A549 (cell line): ENCODE measurements around the gene TEPSIN. TPM values are rescaled to one million over a fixed set of nuclear protein-coding genes. Genes with fewer than 3 reads are reported as not detected.

Source experiments
- ATAC-seq, 2 experiments: fragments of 200-7000 bp in 1 of 2; fragments of >200 bp in 1 of 2; cut with Nextera tagmentation in 1 of 2; cut with Tn5 transposase in 1 of 2; 3 replicates each; pipeline versions ENCODE4 v1.8.0 to v1.9.1; 2018 to 2020; ENCODE audit warnings: mild to moderate bottlenecking in 1 of 2, moderate library complexity in 1 of 2
- CTCF ChIA-PET: fragments of 300-600 bp; sonication (Branson Sonifier 250); formaldehyde crosslinking; extraction: SDS; loops from one replicate; lab custom pipeline; 2021; ENCODE audit warnings: antibody characterized with exemption, inconsistent platforms; lab: Yijun Ruan, JAX
- POLR2A ChIA-PET: fragments of 350-600 bp; formaldehyde crosslinking; extraction: SDS; loops from one replicate; lab custom pipeline; 2021; ENCODE audit warnings: antibody characterized with exemption, inconsistent platforms; lab: Yijun Ruan, JAX
- DNase-seq, 2 experiments: peaks; one replicate each; pipeline versions ENCODE4 v3.0.0 to v3.0.0-alpha.2; 2011 to 2016; ENCODE audit warnings: low read depth in 1 of 2, low spot score in 1 of 2
- FAIRE-seq: peaks from 2 replicates; lab custom pipeline; 2011; peaks lifted over from hg19 to GRCh38; lab: Jason Lieb, UNC
- H3K27ac ChIP-seq, 2 experiments: fragments of >200 bp; sonication (Bioruptor Twin); formaldehyde crosslinking; 3 replicates each; pipeline ENCODE4 v1.5.1; 2016 to 2017
- H3K4me1 ChIP-seq: fragments of >200 bp; sonication (Bioruptor Twin); formaldehyde crosslinking; 3 replicates; pipeline ENCODE4 v1.6.1; 2016
- H3K4me2 ChIP-seq: fragments of >200 bp; sonication (Bioruptor Twin); formaldehyde crosslinking; 3 replicates; pipeline ENCODE4 v1.6.1; 2016
- H3K4me3 ChIP-seq: fragments of >200 bp; sonication (Bioruptor Twin); formaldehyde crosslinking; 3 replicates; pipeline ENCODE4 v1.5.1; 2016
- H3K9me3 ChIP-seq: fragments of >200 bp; sonication (Bioruptor Twin); formaldehyde crosslinking; 3 replicates; pipeline ENCODE4 v1.6.1; 2016
- ATOH8 ChIP-seq: fragments of 250-450 bp; sonication (Bioruptor Pico); IDR thresholded peaks from 2 replicates; pipeline ENCODE4 v1.5.0; 2020; ENCODE audit warnings: low read depth, mild to moderate bottlenecking, moderate library complexity
- CBX8 ChIP-seq: fragments of 200-600 bp; sonication (generic); IDR thresholded peaks from 2 replicates; pipeline ENCODE4 v1.6.1; 2016
- CTCF ChIP-seq: fragments of >200 bp; sonication (Bioruptor Twin); formaldehyde crosslinking; IDR thresholded peaks from 3 replicates; pipeline ENCODE4 v1.5.1; 2016
- EHF ChIP-seq: fragments of 250-450 bp; sonication (Bioruptor Pico); IDR thresholded peaks from 2 replicates; pipeline ENCODE4 v1.5.0; 2020; ENCODE audit warnings: mild to moderate bottlenecking
- EHMT2 ChIP-seq: fragments of 200-600 bp; sonication (generic); IDR thresholded peaks from 2 replicates; pipeline ENCODE4 v1.6.1; 2016; ENCODE audit warnings: antibody characterized with exemption, low read depth, mild to moderate bottlenecking, moderate library complexity
- ELK1 ChIP-seq: fragments of 150-350 bp; IDR thresholded peaks from 2 replicates; pipeline ENCODE4 v1.6.1; 2014; ENCODE audit warnings: low read depth, mild to moderate bottlenecking, low read length
- FOSB ChIP-seq: fragments of 250-450 bp; sonication (Bioruptor Pico); IDR thresholded peaks from 2 replicates; pipeline ENCODE4 v1.5.0; 2020; ENCODE audit warnings: mild to moderate bottlenecking, moderate library complexity
- FOXS1 ChIP-seq: fragments of 250-450 bp; sonication (Bioruptor Pico); IDR thresholded peaks from 2 replicates; pipeline ENCODE4 v1.5.0; 2020; ENCODE audit warnings: mild to moderate bottlenecking, moderate library complexity
- HES2 ChIP-seq: fragments of >200 bp; sonication (Bioruptor Twin); formaldehyde crosslinking; IDR thresholded peaks from 2 replicates; pipeline ENCODE4 v1.6.1; 2016
- HOXB13 ChIP-seq: fragments of 250-450 bp; sonication (Bioruptor Pico); IDR thresholded peaks from 2 replicates; pipeline ENCODE4 v1.5.0; 2020; ENCODE audit warnings: low read depth, mild to moderate bottlenecking, moderate library complexity
- JUNB ChIP-seq: fragments of >200 bp; sonication (Bioruptor Twin); formaldehyde crosslinking; IDR thresholded peaks from 2 replicates; pipeline ENCODE4 v1.6.1; 2016
- NFE2L2 ChIP-seq: fragments of 150-350 bp; conservative IDR thresholded peaks from 2 replicates; pipeline ENCODE4 v1.6.1; 2014; ENCODE audit warnings: low read length
- NPAS2 ChIP-seq: fragments of 250-450 bp; sonication (Bioruptor Pico); IDR thresholded peaks from 2 replicates; pipeline ENCODE4 v1.8.0; 2022; ENCODE audit warnings: mild to moderate bottlenecking, moderate library complexity, borderline replicate concordance
- RCOR1 ChIP-seq: fragments of 150-350 bp; IDR thresholded peaks from 2 replicates; pipeline ENCODE4 v1.6.1; 2014; ENCODE audit warnings: antibody characterized with exemption, low read length, low read depth
- SMC3 ChIP-seq: fragments of >200 bp; sonication (Bioruptor Twin); formaldehyde crosslinking; IDR thresholded peaks from 3 replicates; pipeline ENCODE4 v1.6.1; 2018; ENCODE audit warnings: inconsistent platforms
- ZFP36 ChIP-seq: fragments of 450-650 bp; IDR thresholded peaks from 2 replicates; pipeline ENCODE4 v1.6.1; 2014; ENCODE audit warnings: borderline replicate concordance; ENCODE audit not compliant: partially characterized antibody
- WGBS: methylation state at CpG from one replicate; pipeline ENCODE4 v1.1.6; 2017; ENCODE audit errors: missing lambda C conversion rate; 5-methylcytosine and 5-hydroxymethylcytosine counted together
- polyA plus RNA-seq, 4 experiments: library from polyadenylated mRNA; depleted of rRNA in 3 of 4; stranded (reverse); fragments of >200 nt; fragmentation: RNase III in 1 of 4; extraction: RNeasy Plus Mini Kit Qiagen cat#74134 plus additional on column Dnase treatment in 1 of 4; gene quantifications; 2 replicates in 3 of 4; 3 replicates in 1 of 4; pipeline ENCODE4 v1.2.3, GENCODE V29; 2011 to 2017
- TF ChIP-seq, protein P1 (sequence below): IDR thresholded peaks from 2 replicates; pipeline ENCODE4 v1.6.1; 2012

TEPSIN gene
- polyA plus RNA-seq, 2 of the 4 experiments (the other 2 are of a cell fraction), result 12.5 to 31.3 TPM

DNA sequence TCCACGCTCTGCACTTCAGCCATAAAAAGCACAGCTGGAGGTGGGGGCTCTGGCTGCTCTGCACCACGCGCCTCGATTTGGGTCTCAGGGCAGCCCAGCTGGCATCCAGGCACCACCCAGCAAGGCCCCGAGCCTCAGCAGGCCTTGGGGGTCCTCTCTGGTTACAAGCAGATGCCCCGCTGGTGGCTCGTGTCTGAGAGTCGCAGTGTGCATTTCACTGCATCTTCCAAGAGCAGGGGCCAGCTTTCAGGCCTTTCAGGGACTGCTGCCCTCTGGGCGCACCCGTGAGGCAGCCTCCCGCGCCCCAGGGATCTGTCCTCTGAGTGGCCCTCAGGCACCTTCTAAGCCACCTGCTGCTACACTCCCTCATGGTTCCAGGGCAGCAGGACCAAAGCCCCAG is 25.8 kb upstream of the TEPSIN start (continued):
- TF ChIP-seq CTCF, result no peak

DNA sequence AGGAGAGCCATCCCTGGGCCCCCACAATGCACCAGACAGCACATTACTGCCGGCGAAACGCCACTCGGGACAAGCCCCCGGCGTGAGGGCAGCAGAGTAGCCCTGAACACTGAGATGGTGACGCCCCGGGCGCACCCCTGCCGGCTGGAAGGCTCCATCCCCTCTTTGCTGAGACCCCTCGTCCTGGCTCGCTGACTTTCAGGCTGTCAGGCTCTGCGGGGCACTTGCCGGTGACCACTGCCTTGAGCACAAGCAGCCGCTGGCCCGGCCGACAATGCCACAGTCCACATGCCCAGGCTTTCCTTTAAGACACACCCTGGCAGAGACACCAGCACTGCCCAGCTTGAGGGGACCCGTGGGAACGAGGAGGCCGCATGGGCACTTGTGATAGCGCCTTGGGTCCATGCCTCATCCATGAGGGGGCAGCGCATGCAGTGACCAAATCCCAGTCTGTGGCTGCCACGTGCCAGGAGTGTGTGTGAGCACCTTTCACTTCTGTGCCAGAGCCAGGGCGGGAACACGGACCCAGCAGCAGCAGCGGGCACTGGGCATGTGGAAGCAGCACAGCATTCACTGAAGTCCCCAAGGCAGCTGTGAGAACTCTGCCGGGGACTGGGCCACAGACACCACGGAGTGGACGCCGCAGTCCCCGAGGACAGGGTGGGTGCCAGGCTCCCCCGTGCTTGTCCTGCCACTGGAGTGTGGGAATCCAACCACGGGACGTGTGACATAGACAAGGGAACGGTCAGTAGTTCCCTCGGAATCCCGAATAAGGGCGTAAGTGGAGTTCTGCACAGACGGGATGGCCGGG is 24.7 kb upstream of the TEPSIN start:
- Histone ChIP-seq H3K27ac (no peak overlapping the region), H3K4me1 (no peaks in the 10 kb centered on the region), H3K9me3 (no peaks in the 10 kb centered on the region), H3K4me3 (no peak overlapping the region)
- ATAC-seq (no peak), FAIRE-seq (no peak)
- POLR2A ChIA-PET, result no interaction called here
- TF ChIP-seq EHF, result no peak
- TF ChIP-seq NPAS2 (CRISPR knock-in tag), result no peak
- TF ChIP-seq JUNB, result no peak
- TF ChIP-seq FOXS1, result no peak
- no peak for TF ChIP-seq CBX8
- TF ChIP-seq FOSB (CRISPR knock-in tag), result no peak
- TF ChIP-seq, protein P1, sequence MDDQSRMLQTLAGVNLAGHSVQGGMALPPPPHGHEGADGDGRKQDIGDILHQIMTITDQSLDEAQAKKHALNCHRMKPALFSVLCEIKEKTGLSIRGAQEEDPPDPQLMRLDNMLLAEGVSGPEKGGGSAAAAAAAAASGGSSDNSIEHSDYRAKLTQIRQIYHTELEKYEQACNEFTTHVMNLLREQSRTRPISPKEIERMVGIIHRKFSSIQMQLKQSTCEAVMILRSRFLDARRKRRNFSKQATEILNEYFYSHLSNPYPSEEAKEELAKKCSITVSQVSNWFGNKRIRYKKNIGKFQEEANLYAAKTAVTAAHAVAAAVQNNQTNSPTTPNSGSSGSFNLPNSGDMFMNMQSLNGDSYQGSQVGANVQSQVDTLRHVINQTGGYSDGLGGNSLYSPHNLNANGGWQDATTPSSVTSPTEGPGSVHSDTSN, result no peak
- no peak for TF ChIP-seq NFE2L2
- no peak for TF ChIP-seq HOXB13 (CRISPR knock-in tag)
- TF ChIP-seq, all 56 proteins: peak for 0
- H3K4me2 ChIP-seq, result no peak overlapping the region
- CTCF ChIA-PET, result interaction anchor here (0.9 to 14.8 kb wide), 5 partner anchors 10 to 218 kb away, joined by 3 to 184 read pairs (median 14); no protein-coding TSS in a partner anchor
- 94% methylated on average over 33 of the region's 40 CpGs for WGBS
- DNase-seq, result no peak

GRCh38 chr17:81261582-81262336 is 22.9 kb upstream of the TEPSIN start:
- ATAC-seq (no peak), DNase-seq (no peak), FAIRE-seq (no peak)
- CTCF ChIA-PET, result interaction anchor here (1.2 to 14.8 kb wide), 7 partner anchors 8 to 220 kb away, joined by 3 to 184 read pairs (median 10); no protein-coding TSS in a partner anchor
- H3K4me1 ChIP-seq, result peaks cover 5% of the 10 kb centered on the region; the same call in 2 of the 3 replicates
- no peak overlapping the region for H3K4me3 ChIP-seq
- TF ChIP-seq HES2 (no peak), ATOH8 (CRISPR knock-in tag) (no peak), ELK1 (no peak), RCOR1 (no peak), EHMT2 (no peak), SMC3 (no peak), ZFP36 (no peak), NPAS2 (CRISPR knock-in tag) (no peak)
- 90% methylated on average over 33 of the region's 36 CpGs for WGBS
- H3K27ac ChIP-seq, result no peak overlapping the region
- H3K4me2 ChIP-seq, result no peak overlapping the region
- POLR2A ChIA-PET, result no interaction called here
- no peaks in the 10 kb centered on the region for H3K9me3 ChIP-seq
